Loucy (cell line): ENCODE data around the gene MRPL49.

ENCODE experiments used
- H2AFZ ChIP-seq: fragments of 200-600 bp; sonication (generic); 2 replicates; pipeline ENCODE4 v1.6.0; 2016; ENCODE audit warnings: antibody characterized with exemption, mild to moderate bottlenecking, low read length, moderate library complexity
- H3F3A ChIP-seq: fragments of 200-600 bp; 2 replicates; pipeline ENCODE4 v1.6.0; 2016; ENCODE audit warnings: antibody characterized with exemption, low read depth, mild to moderate bottlenecking
- H3K27me3 ChIP-seq: fragments of 200-600 bp; sonication (generic); 2 replicates; pipeline ENCODE4 v1.6.1; 2014; ENCODE audit warnings: low read length, mild to moderate bottlenecking; ENCODE audit not compliant: insufficient read depth, poor library complexity, severe bottlenecking
- H3K36me3 ChIP-seq: fragments of 200-600 bp; sonication (generic); 2 replicates; pipeline ENCODE4 v1.6.1; 2016; ENCODE audit warnings: low read length; ENCODE audit not compliant: insufficient read depth
- H3K4me1 ChIP-seq: fragments of 200-600 bp; sonication (generic); 2 replicates; pipeline ENCODE4 v1.5.1; 2014; ENCODE audit warnings: low read length, mild to moderate bottlenecking; ENCODE audit not compliant: insufficient read depth, poor library complexity, severe bottlenecking
- H3K4me2 ChIP-seq: fragments of 200-600 bp; sonication (generic); 2 replicates; pipeline ENCODE4 v1.6.0; 2014; ENCODE audit warnings: antibody characterized with exemption, low read length, low read depth, mild to moderate bottlenecking; ENCODE audit not compliant: poor library complexity, severe bottlenecking
- H3K4me3 ChIP-seq: fragments of 200-600 bp; sonication (generic); 2 replicates; pipeline ENCODE4 v1.5.1; 2014; ENCODE audit warnings: low read length, mild to moderate bottlenecking, mixed read lengths; ENCODE audit not compliant: poor library complexity, severe bottlenecking
- H3K79me2 ChIP-seq: fragments of 200-600 bp; sonication (generic); 2 replicates; pipeline ENCODE4 v1.6.1; 2014; ENCODE audit warnings: low read length; ENCODE audit not compliant: insufficient read depth
- H3K9ac ChIP-seq: fragments of 200-600 bp; sonication (generic); 2 replicates; pipeline ENCODE4 v1.6.0; 2014; ENCODE audit warnings: mild to moderate bottlenecking, low read depth, low read length, moderate library complexity; ENCODE audit not compliant: poor library complexity, severe bottlenecking
- H3K9me2 ChIP-seq: fragments of 200-600 bp; sonication (generic); replicated peaks from 2 replicates; pipeline ENCODE4 v1.6.1; 2016; ENCODE audit warnings: low read depth, low read length, mixed read lengths
- H3K9me3 ChIP-seq: fragments of 200-600 bp; sonication (generic); 2 replicates; pipeline ENCODE4 v1.6.1; 2014; ENCODE audit warnings: mild to moderate bottlenecking, antibody characterized with exemption, low read length, low read depth; ENCODE audit not compliant: insufficient read depth
- H4K20me1 ChIP-seq: fragments of 200-600 bp; sonication (generic); 2 replicates; pipeline ENCODE4 v1.6.0; 2014; ENCODE audit warnings: antibody characterized with exemption, low read length, mild to moderate bottlenecking; ENCODE audit not compliant: insufficient read depth, poor library complexity, severe bottlenecking
- CTCF ChIP-seq: fragments of 200-600 bp; sonication (generic); conservative IDR thresholded peaks from 2 replicates; pipeline ENCODE4 v1.5.1; 2014; ENCODE audit warnings: mild to moderate bottlenecking, antibody characterized with exemption, low read length
- EZH2phosphoT487 ChIP-seq: fragments of 200-600 bp; IDR thresholded peaks from 2 replicates; pipeline ENCODE4 v1.6.1; 2018; ENCODE audit warnings: antibody characterized with exemption, mild to moderate bottlenecking, moderate library complexity, borderline replicate concordance

The MRPL49 gene

GRCh38 chr11:65109231-65110198, 12.6 kb upstream of the MRPL49 start:
- Histone ChIP-seq H3F3A (peaks cover 5% of the 10 kb centered on the region; the same call in 1 of the 2 replicates), H3K36me3 (peaks cover 13% of the 10 kb centered on the region; the same call in 1 of the 2 replicates), H3K9ac (no peak overlapping the region), H2AFZ (no peak overlapping the region), H3K9me2 (no peaks in the 10 kb centered on the region), H3K27me3 (no peaks in the 10 kb centered on the region), H3K79me2 (peaks cover 10% of the 10 kb centered on the region; the same call in 1 of the 2 replicates), H3K4me3 (no peak overlapping the region), H3K4me2 (no peak overlapping the region), H4K20me1 (peaks cover 6% of the 10 kb centered on the region), H3K9me3 (no peaks in the 10 kb centered on the region), H3K4me1 (peaks cover 18% of the 10 kb centered on the region)
- TF ChIP-seq CTCF (no peak), EZH2phosphoT487 (no peak)

- Histone ChIP-seq H3F3A (peaks cover 5% of the 10 kb centered on the region; the same call in 1 of the 2 replicates), H3K9ac (no peak overlapping the region), H4K20me1 (peaks cover 6% of the 10 kb centered on the region), H3K27me3 (no peaks in the 10 kb centered on the region), H3K4me3 (no peak overlapping the region), H2AFZ (no peak overlapping the region), H3K79me2 (peaks cover 5% of the 10 kb centered on the region; the same call in 1 of the 2 replicates), H3K36me3 (peaks cover 13% of the 10 kb centered on the region; the same call in 1 of the 2 replicates), H3K4me1 (peaks cover 18% of the 10 kb centered on the region), H3K9me3 (no peaks in the 10 kb centered on the region), H3K4me2 (no peak overlapping the region), H3K9me2 (no peaks in the 10 kb centered on the region)
- TF ChIP-seq CTCF (peak; percentile 89), EZH2phosphoT487 (no peak)
Measured at GRCh38 chr11:65110354-65110861, 11.7 kb upstream of the MRPL49 start.

- H3K4me1 ChIP-seq = peaks cover 18% of the 10 kb centered on the region
- H3K9me2 ChIP-seq = no peaks in the 10 kb centered on the region
- no peaks in the 10 kb centered on the region for H3K27me3 ChIP-seq
- peaks cover 3% of the 10 kb centered on the region; the same call in 1 of the 2 replicates for H3K79me2 ChIP-seq
- H2AFZ ChIP-seq = no peak overlapping the region
- peak overlapping the region; percentile 97 for H3K4me2 ChIP-seq
- H3K4me3 ChIP-seq = peak overlapping the region; percentile 75
- TF ChIP-seq EZH2phosphoT487 (no peak), CTCF (no peak)
- no peaks in the 10 kb centered on the region for H3K9me3 ChIP-seq
- H3K36me3 ChIP-seq = peaks cover 13% of the 10 kb centered on the region; the same call in 1 of the 2 replicates
- no peak overlapping the region for H3K9ac ChIP-seq
- peaks cover 5% of the 10 kb centered on the region; the same call in 1 of the 2 replicates for H3F3A ChIP-seq
- H4K20me1 ChIP-seq = peaks cover 6% of the 10 kb centered on the region
Measured at GRCh38 chr11:65111159-65111743, 10.9 kb upstream of the MRPL49 start.
